OCI-LY3 (cell line): Measurements from ENCODE around the gene MSI2.

Source experiments
- EZH2phosphoT487 ChIP-seq: fragments of 200-600 bp; shearing (Covaris generic); IDR thresholded peaks from 2 replicates; pipeline ENCODE4 v1.6.1; 2018; ENCODE audit warnings: antibody characterized with exemption, mixed run types, low read depth
- TF ChIP-seq, protein P1 (sequence below): fragments of 200-600, 300-600 bp; sonication (generic); IDR thresholded peaks from 2 replicates; pipeline ENCODE4 v1.5.1; 2014; ENCODE audit warnings: antibody characterized with exemption, low read length, low read depth

DNA sequence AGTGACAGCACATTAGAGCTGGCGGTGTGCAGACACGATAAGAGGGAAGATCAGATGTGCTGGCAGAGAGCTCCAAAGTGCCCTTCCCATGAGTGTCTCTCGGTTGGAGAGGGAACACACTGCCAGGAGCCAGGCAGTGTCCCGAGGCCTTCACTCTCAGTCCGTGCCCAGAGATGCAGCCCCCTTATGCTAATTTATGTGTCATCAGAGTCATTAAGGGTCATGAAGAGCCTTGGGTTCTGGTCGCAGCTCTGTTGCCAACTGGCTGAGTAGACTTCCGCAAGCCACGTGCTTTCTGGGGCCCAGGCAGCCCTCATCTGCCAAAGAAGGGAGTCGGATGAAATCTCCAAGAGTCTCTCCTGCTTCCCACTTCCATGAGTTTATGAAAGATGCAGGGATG is 232.5 kb downstream of the MSI2 start:
- TF ChIP-seq, protein P1, sequence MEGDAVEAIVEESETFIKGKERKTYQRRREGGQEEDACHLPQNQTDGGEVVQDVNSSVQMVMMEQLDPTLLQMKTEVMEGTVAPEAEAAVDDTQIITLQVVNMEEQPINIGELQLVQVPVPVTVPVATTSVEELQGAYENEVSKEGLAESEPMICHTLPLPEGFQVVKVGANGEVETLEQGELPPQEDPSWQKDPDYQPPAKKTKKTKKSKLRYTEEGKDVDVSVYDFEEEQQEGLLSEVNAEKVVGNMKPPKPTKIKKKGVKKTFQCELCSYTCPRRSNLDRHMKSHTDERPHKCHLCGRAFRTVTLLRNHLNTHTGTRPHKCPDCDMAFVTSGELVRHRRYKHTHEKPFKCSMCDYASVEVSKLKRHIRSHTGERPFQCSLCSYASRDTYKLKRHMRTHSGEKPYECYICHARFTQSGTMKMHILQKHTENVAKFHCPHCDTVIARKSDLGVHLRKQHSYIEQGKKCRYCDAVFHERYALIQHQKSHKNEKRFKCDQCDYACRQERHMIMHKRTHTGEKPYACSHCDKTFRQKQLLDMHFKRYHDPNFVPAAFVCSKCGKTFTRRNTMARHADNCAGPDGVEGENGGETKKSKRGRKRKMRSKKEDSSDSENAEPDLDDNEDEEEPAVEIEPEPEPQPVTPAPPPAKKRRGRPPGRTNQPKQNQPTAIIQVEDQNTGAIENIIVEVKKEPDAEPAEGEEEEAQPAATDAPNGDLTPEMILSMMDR, result no peak
- TF ChIP-seq EZH2phosphoT487, result no peak
